Parathyroid adenoma (tissue), 2 donors: ENCODE measurements around the gene FLNB.

Experiments
- H2AFZ ChIP-seq: fragments of 300-600 bp; sonication (generic); one replicate; pipeline ENCODE4 v1.7.0; 2017; ENCODE audit warnings: antibody characterized with exemption, mild to moderate bottlenecking
- H3K27ac ChIP-seq: fragments of 300-600 bp; sonication (generic); one replicate; pipeline ENCODE4 v1.7.0; 2017
- H3K27me3 ChIP-seq: fragments of 300-600 bp; sonication (generic); one replicate; pipeline ENCODE4 v1.7.0; 2017; ENCODE audit warnings: low read length; ENCODE audit not compliant: control insufficient read depth, insufficient read depth
- H3K36me3 ChIP-seq: fragments of 300-600 bp; sonication (generic); one replicate; pipeline ENCODE4 v1.7.0; 2017; ENCODE audit warnings: low read length; ENCODE audit not compliant: control insufficient read depth, insufficient read depth
- H3K4me1 ChIP-seq: fragments of 300-600 bp; sonication (generic); one replicate; pipeline ENCODE4 v1.7.0; 2017; ENCODE audit warnings: control low read depth
- H3K4me2 ChIP-seq: fragments of 300-600 bp; sonication (generic); one replicate; pipeline ENCODE4 v1.7.0; 2017; ENCODE audit warnings: low read length
- H3K4me3 ChIP-seq: fragments of 300-600 bp; sonication (generic); one replicate; pipeline ENCODE4 v1.7.0; 2017; ENCODE audit warnings: low read depth, low read length
- H3K79me2 ChIP-seq: fragments of 300-600 bp; sonication (generic); one replicate; pipeline ENCODE4 v1.7.0; 2017; ENCODE audit warnings: control low read depth
- H3K9ac ChIP-seq: fragments of 300-600 bp; sonication (generic); one replicate; pipeline ENCODE4 v1.7.0; 2017; ENCODE audit warnings: mild to moderate bottlenecking
- H3K9me3 ChIP-seq: fragments of 300-600 bp; sonication (generic); one replicate; pipeline ENCODE4 v1.7.0; 2017; ENCODE audit warnings: low read length; ENCODE audit not compliant: control insufficient read depth
- TF ChIP-seq, protein P1 (sequence below): fragments of 300-600 bp; sonication (generic); IDR thresholded peaks from one replicate; pipeline ENCODE4 v1.7.0; 2017; ENCODE audit warnings: antibody characterized with exemption, mild to moderate bottlenecking
- donor health status: primary hyperparathyroidism.

FLNB gene

DNA sequence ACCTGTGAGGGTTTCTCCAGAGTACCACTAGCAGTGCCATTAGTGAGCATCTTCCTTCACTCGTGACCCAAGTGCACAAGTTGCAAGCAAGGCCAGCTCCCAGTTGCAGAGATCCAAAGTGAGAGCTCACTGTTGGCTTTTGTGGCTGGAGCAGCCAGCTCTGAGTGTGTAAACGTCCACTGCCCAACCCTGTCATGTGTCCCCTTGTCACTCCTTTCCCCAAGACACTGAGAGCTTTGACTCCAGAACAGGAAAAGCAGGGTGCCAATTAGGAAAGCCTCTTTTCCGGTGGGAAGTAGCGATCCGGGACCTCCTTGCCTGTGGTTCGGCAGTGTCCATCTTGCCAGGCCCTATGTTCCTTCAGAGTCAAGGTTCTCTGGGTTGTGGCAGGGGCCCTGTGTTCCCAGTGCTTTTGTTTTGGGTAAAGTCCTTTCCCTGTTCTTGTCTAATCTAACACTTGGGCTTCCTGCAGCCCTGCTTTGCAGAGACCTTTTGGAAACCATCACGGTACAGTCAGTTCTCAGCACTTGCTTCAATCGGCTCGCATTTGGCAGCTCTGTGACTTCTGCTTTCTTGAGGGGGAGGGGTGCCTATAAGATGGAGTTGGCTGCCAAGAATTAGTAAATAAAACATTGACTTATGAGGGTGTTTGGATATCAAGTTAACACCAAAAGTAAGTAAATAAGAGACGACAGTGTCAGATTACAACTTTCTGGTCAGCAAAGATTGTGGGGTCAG, 112.0 kb downstream of the FLNB start:
- Histone ChIP-seq H2AFZ (peak overlapping the region; percentile 2), H3K9me3 (no peaks in the 10 kb centered on the region), H3K27me3 (no peaks in the 10 kb centered on the region), H3K79me2 (no peaks in the 10 kb centered on the region), H3K9ac (no peak overlapping the region), H3K27ac (peak overlapping the region; percentile 58), H3K36me3 (no peaks in the 10 kb centered on the region), H3K4me1 (peaks cover 48% of the 10 kb centered on the region), H3K4me3 (peak overlapping the region; percentile 0), H3K4me2 (peak overlapping the region; percentile 46)
- TF ChIP-seq, protein P1, sequence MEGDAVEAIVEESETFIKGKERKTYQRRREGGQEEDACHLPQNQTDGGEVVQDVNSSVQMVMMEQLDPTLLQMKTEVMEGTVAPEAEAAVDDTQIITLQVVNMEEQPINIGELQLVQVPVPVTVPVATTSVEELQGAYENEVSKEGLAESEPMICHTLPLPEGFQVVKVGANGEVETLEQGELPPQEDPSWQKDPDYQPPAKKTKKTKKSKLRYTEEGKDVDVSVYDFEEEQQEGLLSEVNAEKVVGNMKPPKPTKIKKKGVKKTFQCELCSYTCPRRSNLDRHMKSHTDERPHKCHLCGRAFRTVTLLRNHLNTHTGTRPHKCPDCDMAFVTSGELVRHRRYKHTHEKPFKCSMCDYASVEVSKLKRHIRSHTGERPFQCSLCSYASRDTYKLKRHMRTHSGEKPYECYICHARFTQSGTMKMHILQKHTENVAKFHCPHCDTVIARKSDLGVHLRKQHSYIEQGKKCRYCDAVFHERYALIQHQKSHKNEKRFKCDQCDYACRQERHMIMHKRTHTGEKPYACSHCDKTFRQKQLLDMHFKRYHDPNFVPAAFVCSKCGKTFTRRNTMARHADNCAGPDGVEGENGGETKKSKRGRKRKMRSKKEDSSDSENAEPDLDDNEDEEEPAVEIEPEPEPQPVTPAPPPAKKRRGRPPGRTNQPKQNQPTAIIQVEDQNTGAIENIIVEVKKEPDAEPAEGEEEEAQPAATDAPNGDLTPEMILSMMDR, result no peak

DNA sequence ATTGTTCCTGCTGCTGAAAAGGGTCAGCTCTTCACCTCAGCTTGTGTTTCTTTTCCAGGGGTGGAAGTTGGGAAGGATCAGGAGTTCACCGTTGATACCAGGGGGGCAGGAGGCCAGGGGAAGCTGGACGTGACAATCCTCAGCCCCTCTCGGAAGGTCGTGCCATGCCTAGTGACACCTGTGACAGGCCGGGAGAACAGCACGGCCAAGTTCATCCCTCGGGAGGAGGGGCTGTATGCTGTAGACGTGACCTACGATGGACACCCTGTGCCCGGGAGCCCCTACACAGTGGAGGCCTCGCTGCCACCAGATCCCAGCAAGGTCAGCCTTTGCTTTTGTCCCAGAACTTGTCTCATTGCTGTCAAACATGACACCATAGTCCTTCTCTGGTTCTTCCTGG, 113.0 kb downstream of the FLNB start:
- Histone ChIP-seq H3K4me2 (peak overlapping the region; percentile 46), H3K79me2 (no peaks in the 10 kb centered on the region), H3K9me3 (no peaks in the 10 kb centered on the region), H2AFZ (no peak overlapping the region), H3K27ac (peak overlapping the region; percentile 58), H3K36me3 (no peaks in the 10 kb centered on the region), H3K9ac (no peak overlapping the region), H3K4me3 (peak overlapping the region; percentile 0), H3K4me1 (peaks cover 48% of the 10 kb centered on the region), H3K27me3 (no peaks in the 10 kb centered on the region)
- TF ChIP-seq, protein P1, result no peak

DNA sequence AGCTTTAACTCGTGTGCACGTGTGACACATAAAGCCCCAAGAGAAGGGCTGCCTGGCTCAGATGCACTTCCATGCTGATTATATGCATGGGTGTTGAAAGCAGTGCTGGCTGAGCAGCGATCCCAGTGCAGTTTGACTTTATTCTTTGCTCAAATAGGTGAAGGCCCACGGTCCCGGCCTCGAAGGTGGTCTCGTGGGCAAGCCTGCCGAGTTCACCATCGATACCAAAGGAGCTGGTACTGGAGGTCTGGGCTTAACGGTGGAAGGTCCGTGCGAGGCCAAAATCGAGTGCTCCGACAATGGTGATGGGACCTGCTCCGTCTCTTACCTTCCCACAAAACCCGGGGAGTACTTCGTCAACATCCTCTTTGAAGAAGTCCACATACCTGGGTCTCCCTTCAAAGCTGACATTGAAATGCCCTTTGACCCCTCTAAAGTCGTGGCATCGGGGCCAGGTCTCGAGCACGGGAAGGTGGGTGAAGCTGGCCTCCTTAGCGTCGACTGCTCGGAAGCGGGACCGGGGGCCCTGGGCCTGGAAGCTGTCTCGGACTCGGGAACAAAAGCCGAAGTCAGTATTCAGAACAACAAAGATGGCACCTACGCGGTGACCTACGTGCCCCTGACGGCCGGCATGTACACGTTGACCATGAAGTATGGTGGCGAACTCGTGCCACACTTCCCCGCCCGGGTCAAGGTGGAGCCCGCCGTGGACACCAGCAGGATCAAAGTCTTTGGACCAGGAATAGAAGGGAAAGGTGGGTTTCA, 114.9 kb downstream of the FLNB start:
- TF ChIP-seq, protein P1, result no peak
- no peaks in the 10 kb centered on the region for H3K9me3 ChIP-seq
- H3K9ac ChIP-seq, result no peak overlapping the region
- no peak overlapping the region for H3K4me3 ChIP-seq
- no peaks in the 10 kb centered on the region for H3K27me3 ChIP-seq
- no peak overlapping the region for H3K27ac ChIP-seq
- H2AFZ ChIP-seq, result no peak overlapping the region
- no peaks in the 10 kb centered on the region for H3K36me3 ChIP-seq
- H3K79me2 ChIP-seq, result no peaks in the 10 kb centered on the region
- peaks cover 30% of the 10 kb centered on the region for H3K4me1 ChIP-seq
- H3K4me2 ChIP-seq, result no peak overlapping the region

DNA sequence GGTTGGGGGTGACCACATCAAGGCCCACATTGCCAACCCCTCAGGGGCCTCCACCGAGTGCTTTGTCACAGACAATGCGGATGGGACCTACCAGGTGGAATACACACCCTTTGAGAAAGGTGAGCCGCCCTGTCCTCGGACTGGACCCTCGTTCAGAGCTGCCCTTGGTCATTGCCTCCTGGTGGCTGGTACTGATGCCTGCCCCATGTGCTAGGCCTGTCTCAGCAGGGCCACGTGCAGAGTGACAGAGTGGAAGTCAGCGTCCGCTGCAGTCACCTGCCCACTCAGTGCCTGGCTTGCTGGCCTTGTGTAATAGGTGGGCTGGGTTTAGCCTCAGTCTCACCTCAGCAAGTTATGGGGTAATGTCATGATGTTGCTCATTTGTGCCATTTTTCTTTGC, 116.2 kb downstream of the FLNB start:
- Histone ChIP-seq H3K4me2 (no peak overlapping the region), H3K27me3 (no peaks in the 10 kb centered on the region), H2AFZ (no peak overlapping the region), H3K9me3 (no peaks in the 10 kb centered on the region), H3K4me1 (peaks cover 17% of the 10 kb centered on the region), H3K9ac (no peak overlapping the region), H3K4me3 (no peak overlapping the region), H3K36me3 (no peaks in the 10 kb centered on the region), H3K27ac (no peak overlapping the region), H3K79me2 (no peaks in the 10 kb centered on the region)
- TF ChIP-seq, protein P1, result no peak
